SU-DHL-6 (cell line): ENCODE data around the gene SKAP2.

Experiments
- H2AFZ ChIP-seq: fragments of 200-600 bp; sonication (generic); 2 replicates; pipeline ENCODE4 v1.6.1; 2014; ENCODE audit warnings: low read depth, mild to moderate bottlenecking, moderate library complexity, mixed read lengths, antibody characterized with exemption, low read length; ENCODE audit not compliant: severe bottlenecking
- H3F3A ChIP-seq: fragments of 200-600 bp; shearing (Covaris generic); 2 replicates; pipeline ENCODE4 v1.6.0; 2016; ENCODE audit warnings: antibody characterized with exemption, mild to moderate bottlenecking; ENCODE audit not compliant: insufficient read depth
- H3K27ac ChIP-seq: fragments of 200-600 bp; sonication (generic); 2 replicates; pipeline ENCODE4 v1.5.1; 2016; ENCODE audit warnings: low read depth, mild to moderate bottlenecking, low read length, moderate library complexity, mixed read lengths
- H3K27me3 ChIP-seq: fragments of 200-600 bp; sonication (generic), shearing (Covaris generic); 2 replicates; pipeline ENCODE4 v1.6.0; 2014; ENCODE audit warnings: mild to moderate bottlenecking, low read length
- H3K36me3 ChIP-seq: fragments of 200-600 bp; sonication (generic); 2 replicates; pipeline ENCODE4 v1.6.1; 2014; ENCODE audit warnings: mild to moderate bottlenecking, low read length, mixed read lengths
- H3K4me2 ChIP-seq: fragments of 300-600, 200-600 bp; shearing (Covaris generic), sonication (generic); 2 replicates; pipeline ENCODE4 v1.6.0; 2014; ENCODE audit warnings: low read length, low read depth, mild to moderate bottlenecking; ENCODE audit not compliant: poor library complexity, severe bottlenecking
- H3K4me3 ChIP-seq: fragments of 200-600 bp; sonication (generic); 2 replicates; pipeline ENCODE4 v1.5.1; 2014; ENCODE audit warnings: antibody characterized with exemption, low read length, mild to moderate bottlenecking, mixed read lengths; ENCODE audit not compliant: insufficient read depth, poor library complexity, severe bottlenecking
- H3K79me2 ChIP-seq: fragments of 200-600 bp; sonication (generic); 2 replicates; pipeline ENCODE4 v1.6.1; 2014; ENCODE audit warnings: mild to moderate bottlenecking, low read length, moderate library complexity; ENCODE audit not compliant: insufficient read depth
- H3K9ac ChIP-seq: fragments of 200-600 bp; sonication (generic); 2 replicates; pipeline ENCODE4 v1.7.0; 2014; ENCODE audit warnings: mild to moderate bottlenecking, low read length
- H3K9me2 ChIP-seq: fragments of 200-600 bp; sonication (generic); replicated peaks from 2 replicates; pipeline ENCODE4 v1.6.1; 2014; ENCODE audit warnings: low read length; ENCODE audit not compliant: insufficient read depth
- H3K9me3 ChIP-seq: fragments of 200-600 bp; sonication (generic); 2 replicates; pipeline ENCODE4 v1.6.1; 2014; ENCODE audit warnings: low read length, mixed read lengths; ENCODE audit not compliant: insufficient read depth
- H4K20me1 ChIP-seq: fragments of 200-600 bp; sonication (generic); 2 replicates; pipeline ENCODE4 v1.6.1; 2014; ENCODE audit warnings: low read depth, mild to moderate bottlenecking, antibody characterized with exemption, low read length, moderate library complexity, mixed read lengths
- CTCF ChIP-seq: fragments of 200-600 bp; sonication (generic); IDR thresholded peaks from one replicate; pipeline ENCODE4 v1.5.1; 2017; ENCODE audit warnings: antibody characterized with exemption, mild to moderate bottlenecking, low read length, moderate library complexity; ENCODE audit not compliant: insufficient read depth, poor library complexity, severe bottlenecking
- EZH2phosphoT487 ChIP-seq: fragments of 200-600 bp; sonication (generic), shearing (Covaris generic); conservative IDR thresholded peaks from 2 replicates; pipeline ENCODE4 v1.6.1; 2018; ENCODE audit warnings: mild to moderate bottlenecking, antibody characterized with exemption, low read length, moderate library complexity, mixed read lengths

The SKAP2 gene

GRCh38 chr7:26850193-26850651 is 14.2 kb downstream of the SKAP2 start:
- Histone ChIP-seq H3K9ac (no peak overlapping the region), H3K36me3 (peaks cover 10% of the 10 kb centered on the region; the same call in 1 of the 2 replicates), H2AFZ (no peak overlapping the region), H3K9me3 (no peaks in the 10 kb centered on the region), H3K27ac (no peak overlapping the region), H4K20me1 (no peaks in the 10 kb centered on the region), H3K79me2 (peaks cover 7% of the 10 kb centered on the region; the same call in 1 of the 2 replicates), H3K27me3 (no peaks in the 10 kb centered on the region), H3K4me2 (no peak overlapping the region), H3F3A (peaks cover 7% of the 10 kb centered on the region; the same call in 1 of the 2 replicates), H3K4me3 (no peak overlapping the region), H3K9me2 (no peaks in the 10 kb centered on the region)
- TF ChIP-seq CTCF (no peak), EZH2phosphoT487 (no peak)

GRCh38 chr7:26843705-26844104 is 20.7 kb downstream of the SKAP2 start:
- Histone ChIP-seq H3F3A (peaks cover 9% of the 10 kb centered on the region; the same call in 1 of the 2 replicates), H3K4me3 (no peak overlapping the region), H4K20me1 (no peaks in the 10 kb centered on the region; the same call in none of the 2 replicates), H3K9ac (no peak overlapping the region), H2AFZ (no peak overlapping the region), H3K9me2 (no peaks in the 10 kb centered on the region), H3K4me2 (no peak overlapping the region), H3K9me3 (no peaks in the 10 kb centered on the region), H3K79me2 (0 out of 2 replicates have a peak, but pooled peaks cover 3% of the 10 kb centered on the region), H3K27me3 (no peaks in the 10 kb centered on the region), H3K36me3 (peaks cover 41% of the 10 kb centered on the region), H3K27ac (no peak overlapping the region)
- TF ChIP-seq CTCF (no peak), EZH2phosphoT487 (no peak)

- TF ChIP-seq EZH2phosphoT487, result no peak
- no peak for TF ChIP-seq CTCF
- H4K20me1 ChIP-seq, result no peaks in the 10 kb centered on the region; the same call in none of the 2 replicates
- 0 out of 2 replicates have a peak, but pooled peaks cover 3% of the 10 kb centered on the region for H3K79me2 ChIP-seq
- no peak overlapping the region for H3K4me2 ChIP-seq
- no peak overlapping the region for H3K4me3 ChIP-seq
- no peak overlapping the region for H2AFZ ChIP-seq
- peaks cover 9% of the 10 kb centered on the region; the same call in 1 of the 2 replicates for H3F3A ChIP-seq
- H3K27me3 ChIP-seq, result no peaks in the 10 kb centered on the region
- H3K9ac ChIP-seq, result no peak overlapping the region
- peaks cover 41% of the 10 kb centered on the region for H3K36me3 ChIP-seq
- no peaks in the 10 kb centered on the region for H3K9me2 ChIP-seq
- no peak overlapping the region for H3K27ac ChIP-seq
- no peaks in the 10 kb centered on the region for H3K9me3 ChIP-seq
Measured at GRCh38 chr7:26842897-26843296, 21.5 kb downstream of the SKAP2 start.
